Measurements from ENCODE around the gene MAST2.

The MAST2 gene

GRCh38 chr1:45976623-45977022 is 173.2 kb downstream of the MAST2 start:
- no peak for DNase-seq (ENCODE audit: low read depth)
- H3K4me3 ChIP-seq (ENCODE audit: control insufficient read depth, low read depth, low read length) = no peak overlapping the region
- TF ChIP-seq CTCF (IDR thresholded peaks at IDR 0.05; ENCODE audit: control insufficient read depth, insufficient read depth, low read depth, low read length, missing control alignments) = no peak

- TF ChIP-seq CTCF (IDR thresholded peaks at IDR 0.05; ENCODE audit: control insufficient read depth, insufficient read depth, low read depth, low read length, missing control alignments) = no peak
- H3K4me3 ChIP-seq (ENCODE audit: control insufficient read depth, low read depth, low read length) = no peak overlapping the region
- no peak for DNase-seq (ENCODE audit: low read depth)
Measured at GRCh38 chr1:45979074-45979777, 175.8 kb downstream of the MAST2 start.

- no peak for DNase-seq (ENCODE audit: low read depth)
- no peak overlapping the region for H3K4me3 ChIP-seq (ENCODE audit: control insufficient read depth, low read depth, low read length)
- TF ChIP-seq CTCF (IDR thresholded peaks at IDR 0.05; ENCODE audit: control insufficient read depth, insufficient read depth, low read depth, low read length, missing control alignments) = no peak
Measured at GRCh38 chr1:45979778-45980176, 176.4 kb downstream of the MAST2 start.

GRCh38 chr1:45982359-45982758 is 178.9 kb downstream of the MAST2 start:
- TF ChIP-seq CTCF (IDR thresholded peaks at IDR 0.05; ENCODE audit: control insufficient read depth, insufficient read depth, low read depth, low read length, missing control alignments) = no peak
- H3K4me3 ChIP-seq (ENCODE audit: control insufficient read depth, low read depth, low read length) = no peak overlapping the region
- no peak for DNase-seq (ENCODE audit: low read depth)

- no peak for TF ChIP-seq CTCF (IDR thresholded peaks at IDR 0.05; ENCODE audit: control insufficient read depth, insufficient read depth, low read depth, low read length, missing control alignments)
- no peak for DNase-seq (ENCODE audit: low read depth)
- H3K4me3 ChIP-seq (ENCODE audit: control insufficient read depth, low read depth, low read length) = no peak overlapping the region
Measured at GRCh38 chr1:45983967-45984366, 180.6 kb downstream of the MAST2 start.

- no peak for DNase-seq (ENCODE audit: low read depth)
- no peak overlapping the region for H3K4me3 ChIP-seq (ENCODE audit: control insufficient read depth, low read depth, low read length)
- no peak for TF ChIP-seq CTCF (IDR thresholded peaks at IDR 0.05; ENCODE audit: control insufficient read depth, insufficient read depth, low read depth, low read length, missing control alignments)
Measured at GRCh38 chr1:45987204-45987603, 183.8 kb downstream of the MAST2 start.

Measured in AG09309 (cell line).